Measurements from ENCODE around the gene ZNF597.
"Not testable (repeated sequence)": the region's sequence is repeated elsewhere in the genome, so short reads cannot be mapped to it uniquely, and the experiment has no call there.

The ZNF597 gene

GRCh38 chr16:3481696-3482658 is 38.7 kb upstream of the ZNF597 start:
- no peaks in the 10 kb centered on the region for H3K27me3 ChIP-seq (ENCODE audit: low read depth)
- no peaks in the 10 kb centered on the region for H3K4me1 ChIP-seq
- no peak overlapping the region for H3K4me3 ChIP-seq
- H3K36me3 ChIP-seq (replicated peaks), result peaks cover 51% of the 10 kb centered on the region
- H3K9me3 ChIP-seq, result no peaks in the 10 kb centered on the region
- no peak for DNase-seq (ENCODE audit: low spot score in 2 of 2)
- in situ Hi-C loops (cut with MboI; ENCODE audit: low sequenced_read_pairs), result no loop called here

- Histone ChIP-seq H3K4me1 (no peaks in the 10 kb centered on the region), H3K27me3 (ENCODE audit: low read depth) (no peaks in the 10 kb centered on the region), H3K9me3 (no peaks in the 10 kb centered on the region), H3K36me3 (replicated peaks) (peaks cover 51% of the 10 kb centered on the region), H3K4me3 (no peak overlapping the region)
- no peak for DNase-seq (ENCODE audit: low spot score in 2 of 2)
- in situ Hi-C loops (cut with MboI; ENCODE audit: low sequenced_read_pairs), result no loop called here
Measured at GRCh38 chr16:3480901-3481695, 37.8 kb upstream of the ZNF597 start.

- Histone ChIP-seq H3K36me3 (replicated peaks) (peaks cover 42% of the 10 kb centered on the region), H3K4me1 (no peaks in the 10 kb centered on the region), H3K4me3 (no peak overlapping the region), H3K9me3 (no peaks in the 10 kb centered on the region), H3K27me3 (ENCODE audit: low read depth) (no peaks in the 10 kb centered on the region)
- in situ Hi-C loops (cut with MboI; ENCODE audit: low sequenced_read_pairs), result no loop called here
- no peak for DNase-seq (ENCODE audit: low spot score in 2 of 2)
Measured at GRCh38 chr16:3479654-3480216, 36.4 kb upstream of the ZNF597 start.

GRCh38 chr16:3478242-3478925 is 35.1 kb upstream of the ZNF597 start:
- Histone ChIP-seq H3K9me3 (no peaks in the 10 kb centered on the region), H3K36me3 (replicated peaks) (peaks cover 28% of the 10 kb centered on the region), H3K27me3 (ENCODE audit: low read depth) (no peaks in the 10 kb centered on the region), H3K4me1 (no peaks in the 10 kb centered on the region), H3K4me3 (no peak overlapping the region)
- no peak for DNase-seq (ENCODE audit: low spot score in 2 of 2)
- in situ Hi-C loops (cut with MboI; ENCODE audit: low sequenced_read_pairs), result no loop called here

- no peaks in the 10 kb centered on the region for H3K27me3 ChIP-seq (ENCODE audit: low read depth)
- no peaks in the 10 kb centered on the region for H3K9me3 ChIP-seq
- no peaks in the 10 kb centered on the region for H3K4me1 ChIP-seq
- no peak overlapping the region for H3K4me3 ChIP-seq
- peaks cover 18% of the 10 kb centered on the region for H3K36me3 ChIP-seq (replicated peaks)
- no peak for DNase-seq (ENCODE audit: low spot score in 2 of 2)
- in situ Hi-C loops (cut with MboI; ENCODE audit: low sequenced_read_pairs), result no loop called here
Measured at GRCh38 chr16:3476409-3476808, 33.1 kb upstream of the ZNF597 start.

- Histone ChIP-seq H3K27me3 (ENCODE audit: low read depth) (no peaks in the 10 kb centered on the region), H3K9me3 (no peaks in the 10 kb centered on the region), H3K4me1 (no peaks in the 10 kb centered on the region), H3K36me3 (replicated peaks) (peaks cover 18% of the 10 kb centered on the region), H3K4me3 (no peak overlapping the region)
- no peak for DNase-seq (ENCODE audit: low spot score in 2 of 2)
- in situ Hi-C loops (cut with MboI; ENCODE audit: low sequenced_read_pairs), result no loop called here
Measured at GRCh38 chr16:3475604-3476375, 32.5 kb upstream of the ZNF597 start.

GRCh38 chr16:3474870-3475269 is 31.6 kb upstream of the ZNF597 start:
- H3K27me3 ChIP-seq (ENCODE audit: low read depth); H3K4me1 ChIP-seq; in situ Hi-C loops (cut with MboI; ENCODE audit: low sequenced_read_pairs); H3K9me3 ChIP-seq; DNase-seq (ENCODE audit: low spot score in 2 of 2); H3K4me3 ChIP-seq: not testable (repeated sequence)
- H3K36me3 ChIP-seq (replicated peaks), result peaks cover 14% of the 10 kb centered on the region

GRCh38 chr16:3474136-3474779 is 31.0 kb upstream of the ZNF597 start:
- Histone ChIP-seq H3K4me3 (no peak overlapping the region), H3K36me3 (replicated peaks) (peaks cover 8% of the 10 kb centered on the region), H3K9me3 (no peaks in the 10 kb centered on the region), H3K4me1 (no peaks in the 10 kb centered on the region), H3K27me3 (ENCODE audit: low read depth) (no peaks in the 10 kb centered on the region)
- DNase-seq (ENCODE audit: low spot score in 2 of 2), result no peak
- in situ Hi-C loops (cut with MboI; ENCODE audit: low sequenced_read_pairs), result no loop called here

GRCh38 chr16:3473596-3473943 is 30.3 kb upstream of the ZNF597 start:
- H3K4me1 ChIP-seq; H3K4me3 ChIP-seq; H3K36me3 ChIP-seq (replicated peaks); H3K27me3 ChIP-seq (ENCODE audit: low read depth); H3K9me3 ChIP-seq; DNase-seq (ENCODE audit: low spot score in 2 of 2); in situ Hi-C loops (cut with MboI; ENCODE audit: low sequenced_read_pairs): not testable (repeated sequence)

GRCh38 chr16:3472878-3473595 is 29.7 kb upstream of the ZNF597 start:
- Histone ChIP-seq H3K27me3 (ENCODE audit: low read depth) (no peaks in the 10 kb centered on the region), H3K9me3 (no peaks in the 10 kb centered on the region), H3K4me1 (no peaks in the 10 kb centered on the region), H3K36me3 (replicated peaks) (peaks cover 5% of the 10 kb centered on the region; the same call in 1 of the 2 replicates), H3K4me3 (no peak overlapping the region)
- in situ Hi-C loops (cut with MboI; ENCODE audit: low sequenced_read_pairs), result no loop called here
- DNase-seq (ENCODE audit: low spot score in 2 of 2), result no peak

GRCh38 chr16:3471518-3472176 is 28.3 kb upstream of the ZNF597 start:
- in situ Hi-C loops (cut with MboI; ENCODE audit: low sequenced_read_pairs), result no loop called here
- Histone ChIP-seq H3K9me3 (no peaks in the 10 kb centered on the region), H3K27me3 (ENCODE audit: low read depth) (no peaks in the 10 kb centered on the region), H3K36me3 (replicated peaks) (peaks cover 5% of the 10 kb centered on the region; the same call in 1 of the 2 replicates), H3K4me3 (no peak overlapping the region), H3K4me1 (no peaks in the 10 kb centered on the region)
- no peak for DNase-seq (ENCODE audit: low spot score in 2 of 2)

GRCh38 chr16:3470723-3471122 is 27.4 kb upstream of the ZNF597 start:
- no peak for DNase-seq (ENCODE audit: low spot score in 2 of 2)
- in situ Hi-C loops (cut with MboI; ENCODE audit: low sequenced_read_pairs), result no loop called here
- H3K36me3 ChIP-seq (replicated peaks), result peaks cover 12% of the 10 kb centered on the region; the same call in 1 of the 2 replicates
- H3K4me3 ChIP-seq, result no peak overlapping the region
- H3K9me3 ChIP-seq, result no peaks in the 10 kb centered on the region
- H3K4me1 ChIP-seq, result no peaks in the 10 kb centered on the region
- no peaks in the 10 kb centered on the region for H3K27me3 ChIP-seq (ENCODE audit: low read depth)
